HG03139 (cell line): Measurements from ENCODE around the gene OGFOD1.

ENCODE experiments used
- ATAC-seq: cut with Tn5 transposase; IDR thresholded peaks from one replicate; pipeline ENCODE4 v1.9.1; 2021; ENCODE audit not compliant: unreplicated experiment

The OGFOD1 gene

DNA sequence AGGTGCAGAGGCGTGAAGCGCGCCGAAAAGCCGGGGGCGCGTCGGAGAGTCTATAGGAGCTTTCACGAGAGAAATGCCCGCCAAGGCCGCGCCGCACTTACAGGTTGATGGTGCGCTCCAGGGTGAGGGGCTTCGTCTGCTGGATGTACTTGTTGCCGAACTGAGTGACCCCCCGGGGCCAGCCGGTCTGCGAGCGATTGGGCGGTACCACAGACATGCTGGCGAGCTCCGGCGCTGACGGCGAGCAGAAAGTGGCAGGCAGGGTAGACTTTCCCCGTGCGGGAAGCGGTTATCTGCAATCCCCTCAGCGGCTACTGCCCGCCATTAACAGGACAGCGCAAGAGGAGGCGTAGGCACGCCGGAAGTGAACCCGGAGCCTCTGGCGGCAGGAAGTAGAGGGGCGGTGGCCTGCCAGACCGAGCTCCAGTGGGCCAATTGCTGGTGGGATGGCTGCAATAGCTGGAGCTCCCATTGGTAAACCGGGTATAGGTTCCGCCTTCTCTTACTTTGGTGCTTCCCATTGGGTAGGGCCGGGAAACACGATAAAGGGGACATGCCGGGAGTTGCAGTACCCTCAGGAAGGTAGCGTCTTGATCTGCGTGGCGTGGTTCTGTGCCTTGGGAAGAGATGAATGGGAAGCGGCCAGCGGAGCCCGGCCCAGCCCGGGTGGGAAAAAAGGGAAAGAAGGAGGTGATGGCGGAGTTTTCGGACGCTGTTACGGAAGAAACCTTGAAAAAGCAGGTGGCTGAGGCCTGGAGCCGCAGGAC is at the start of gene OGFOD1, which contains the start of gene NUDT21:
TSS of gene OGFOD1 (plus strand) at position 569 of the 767 bp plus-strand sequence. CDS start at position 628, 59 bp downstream.
TSS of gene NUDT21 (minus strand) at position 347 of the 767 bp plus-strand sequence. CDS start at position 217, 130 bp downstream.
- ATAC-seq, result peak; percentile 98

DNA sequence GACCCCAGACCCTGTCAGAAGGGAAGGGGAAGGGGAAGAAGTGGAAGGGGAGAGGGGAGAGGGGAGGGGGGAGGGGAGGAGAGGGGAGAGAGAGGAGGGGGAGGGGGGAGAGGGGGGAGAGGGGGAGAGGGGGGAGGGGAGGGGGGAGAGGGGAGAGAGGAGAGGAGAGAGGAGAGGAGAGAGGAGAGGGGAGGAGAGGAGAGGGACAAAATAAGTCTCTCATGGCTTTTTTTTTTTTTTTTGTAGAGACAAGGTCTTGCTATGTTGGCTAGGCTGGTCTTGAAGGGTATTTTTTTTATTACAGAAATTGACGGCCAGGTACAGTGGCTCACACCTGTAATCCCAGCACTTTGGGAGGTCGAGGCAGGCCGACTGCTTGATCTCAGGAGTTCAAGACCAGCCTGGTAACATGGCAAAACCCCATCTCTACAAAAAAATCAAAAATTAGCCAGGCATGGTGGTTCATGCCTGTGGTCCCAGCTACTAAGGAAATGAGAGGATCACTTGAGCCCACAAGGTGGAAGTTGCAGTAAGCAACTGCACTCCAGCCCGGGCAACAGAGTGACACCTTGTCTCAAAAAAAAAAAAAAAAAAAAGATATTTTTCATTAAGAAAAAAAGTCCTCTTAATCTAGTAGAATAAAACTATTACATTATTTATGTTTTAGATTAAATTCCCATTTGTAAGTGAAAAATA is 45.2 kb upstream of the OGFOD1 start:
- no peak for ATAC-seq

DNA sequence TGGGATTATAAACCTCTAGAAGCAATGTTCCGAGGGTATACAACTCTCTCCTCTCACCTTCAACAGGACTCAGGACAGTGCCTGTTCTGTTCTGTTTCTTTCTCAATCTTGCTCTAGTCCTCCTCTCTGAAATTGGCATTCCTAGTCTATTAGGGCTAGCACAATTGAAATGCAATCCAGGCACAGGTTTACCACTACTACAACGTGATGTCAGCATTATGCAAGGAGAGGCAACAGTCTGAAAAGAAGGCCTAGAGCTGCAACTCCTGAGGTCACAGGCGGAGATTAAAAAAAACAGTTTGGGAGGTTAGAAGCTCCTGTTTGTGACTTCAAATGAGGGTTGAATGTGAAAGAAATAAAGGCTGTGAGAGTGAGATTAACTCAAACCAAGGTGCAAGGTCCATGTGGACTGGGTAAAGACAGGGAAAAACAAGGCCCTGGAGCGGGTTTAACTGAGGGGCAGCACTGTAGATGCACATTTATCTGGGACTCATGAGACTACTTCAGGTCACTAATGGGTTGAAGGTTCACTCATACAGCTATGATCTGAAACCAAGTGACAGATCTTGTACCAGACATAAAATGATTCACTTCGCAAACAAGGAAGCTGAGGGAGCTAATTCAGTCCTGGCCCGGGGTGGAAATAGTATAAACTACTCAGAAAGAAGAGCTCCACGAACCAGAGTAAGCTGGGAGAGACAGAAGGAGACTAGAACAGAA is 42.8 kb upstream of the OGFOD1 start:
- no peak for ATAC-seq

DNA sequence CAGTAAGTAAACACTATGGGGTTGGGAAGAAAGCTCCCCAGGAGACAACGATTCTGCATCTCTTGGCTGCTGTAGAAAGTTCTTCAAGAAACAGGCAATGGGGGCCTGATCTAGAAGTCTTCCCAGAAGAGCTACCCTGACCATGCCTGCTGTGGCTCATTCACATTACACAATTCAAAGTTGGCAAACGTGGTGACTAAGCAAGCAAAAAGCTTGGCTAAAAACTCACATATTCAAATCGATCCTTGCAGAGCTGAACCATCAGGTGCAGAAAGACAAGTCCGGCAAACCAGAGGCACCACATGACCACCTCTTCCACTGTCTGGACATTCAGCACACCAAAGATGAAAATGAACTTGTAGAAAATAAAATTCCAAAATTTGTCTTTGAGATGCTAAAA is 42.2 kb upstream of the OGFOD1 start:
- ATAC-seq, result no peak

DNA sequence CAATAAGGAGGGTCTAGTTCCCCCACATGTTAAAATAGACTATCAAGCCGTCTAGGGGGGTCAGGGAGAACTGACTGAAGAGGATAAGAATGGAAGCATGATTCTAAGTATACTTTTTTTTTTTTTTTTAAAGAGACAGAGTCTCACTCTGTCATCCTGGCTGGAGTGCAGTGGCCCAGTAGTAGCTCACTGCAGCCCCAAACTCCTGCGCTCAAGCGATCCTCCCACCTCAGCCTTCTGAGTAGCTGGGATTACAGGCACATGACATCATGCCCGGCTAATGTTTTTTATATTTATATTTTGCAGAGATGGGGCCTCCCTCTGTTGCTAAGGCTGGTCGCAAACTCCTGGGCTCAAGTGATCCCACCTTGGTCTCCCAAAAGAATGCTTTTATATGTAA is 40.2 kb upstream of the OGFOD1 start:
- ATAC-seq, result no peak

DNA sequence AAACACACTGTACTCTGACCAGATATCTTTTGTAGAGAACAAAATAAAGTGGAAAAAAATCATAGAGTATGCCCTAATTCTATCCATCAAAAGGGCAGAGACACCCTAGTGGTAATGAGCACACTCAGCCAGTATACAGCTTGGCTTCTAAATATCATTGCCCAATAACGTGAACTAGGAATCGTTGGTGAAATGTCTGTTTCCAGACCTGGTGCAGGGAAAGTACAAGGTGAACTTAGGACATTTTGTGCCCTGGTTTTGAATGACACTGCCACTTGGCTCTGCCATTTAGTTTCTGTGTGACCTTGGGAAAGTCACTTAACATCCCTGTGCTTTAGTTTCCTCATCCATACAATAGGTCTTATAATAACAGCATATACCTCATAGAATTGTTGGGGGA is 39.7 kb upstream of the OGFOD1 start:
- no peak for ATAC-seq

DNA sequence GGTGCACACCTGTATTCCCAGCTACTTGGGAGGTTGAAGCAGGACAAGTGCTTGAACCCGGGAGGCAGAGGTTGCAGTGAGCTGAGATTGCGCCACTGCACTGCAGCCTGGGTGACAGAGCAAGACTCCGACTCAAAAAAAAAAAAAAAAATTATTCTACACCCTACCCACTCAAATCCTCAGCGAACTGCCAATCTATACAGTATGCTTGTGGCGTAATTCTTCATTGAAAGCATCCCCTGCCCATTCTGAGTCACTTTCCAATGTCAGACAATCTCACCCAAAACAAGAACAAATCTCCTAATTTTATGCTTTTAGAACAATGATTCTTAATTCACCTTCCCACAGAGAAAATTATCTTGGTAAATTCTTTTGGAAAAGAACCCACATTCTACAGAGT is 38.0 kb upstream of the OGFOD1 start:
- no peak for ATAC-seq

DNA sequence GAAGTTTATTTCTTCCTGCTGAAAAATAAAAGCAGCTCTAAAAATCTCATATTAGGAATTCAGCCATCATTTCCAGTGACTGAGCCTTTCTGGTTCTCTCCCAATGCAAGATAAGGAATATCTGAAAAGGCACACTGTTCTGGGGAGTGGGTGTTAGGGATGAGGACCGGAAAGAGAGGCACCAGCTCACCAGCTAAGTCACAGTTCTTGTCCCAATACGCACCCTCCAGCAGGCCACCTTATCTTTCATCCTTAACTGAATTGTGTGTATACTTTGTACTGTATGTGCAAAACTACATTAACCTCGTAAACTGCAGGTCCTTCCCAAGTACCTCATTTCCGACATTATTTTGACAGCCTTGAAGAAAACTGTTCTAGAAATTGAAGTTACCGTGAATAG is 37.0 kb upstream of the OGFOD1 start:
- ATAC-seq, result no peak

DNA sequence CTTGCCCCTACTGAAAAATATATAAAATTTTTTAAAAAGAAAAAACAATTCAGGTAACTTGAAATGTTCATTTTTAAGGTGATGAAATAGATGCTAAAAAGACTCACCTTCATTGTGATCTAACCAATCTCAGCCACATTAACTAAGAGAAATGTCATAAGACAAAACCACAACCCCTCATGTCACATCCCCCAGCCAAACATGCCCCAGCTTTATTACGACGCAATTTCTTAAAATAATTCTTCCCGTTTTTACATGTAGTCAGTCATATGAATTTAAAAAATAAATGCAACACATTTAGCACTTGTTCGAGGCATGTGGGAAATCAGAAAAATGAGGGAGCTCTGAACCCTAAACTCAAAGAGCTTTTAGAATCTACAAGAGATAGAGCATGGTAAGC is 35.5 kb upstream of the OGFOD1 start:
- ATAC-seq, result no peak

DNA sequence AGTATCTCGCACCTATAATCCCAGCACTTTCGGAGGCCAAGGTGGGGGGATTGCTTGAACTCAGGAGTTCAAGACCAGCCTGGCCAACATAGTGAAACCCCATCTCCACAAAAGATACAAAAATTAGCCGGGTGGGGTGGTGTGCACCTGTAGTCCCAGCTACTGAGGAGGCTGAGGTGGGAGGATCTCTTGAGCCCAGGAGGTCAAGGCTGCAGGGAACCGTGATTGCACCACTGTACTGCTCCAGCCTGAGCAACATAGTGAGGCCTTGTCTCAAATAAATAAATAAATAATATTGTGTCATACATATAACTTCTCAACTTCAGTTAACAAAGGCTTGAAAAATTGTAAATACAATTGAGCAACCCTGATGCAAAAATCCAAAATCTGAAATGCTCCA is 34.2 kb upstream of the OGFOD1 start:
- ATAC-seq, result no peak

DNA sequence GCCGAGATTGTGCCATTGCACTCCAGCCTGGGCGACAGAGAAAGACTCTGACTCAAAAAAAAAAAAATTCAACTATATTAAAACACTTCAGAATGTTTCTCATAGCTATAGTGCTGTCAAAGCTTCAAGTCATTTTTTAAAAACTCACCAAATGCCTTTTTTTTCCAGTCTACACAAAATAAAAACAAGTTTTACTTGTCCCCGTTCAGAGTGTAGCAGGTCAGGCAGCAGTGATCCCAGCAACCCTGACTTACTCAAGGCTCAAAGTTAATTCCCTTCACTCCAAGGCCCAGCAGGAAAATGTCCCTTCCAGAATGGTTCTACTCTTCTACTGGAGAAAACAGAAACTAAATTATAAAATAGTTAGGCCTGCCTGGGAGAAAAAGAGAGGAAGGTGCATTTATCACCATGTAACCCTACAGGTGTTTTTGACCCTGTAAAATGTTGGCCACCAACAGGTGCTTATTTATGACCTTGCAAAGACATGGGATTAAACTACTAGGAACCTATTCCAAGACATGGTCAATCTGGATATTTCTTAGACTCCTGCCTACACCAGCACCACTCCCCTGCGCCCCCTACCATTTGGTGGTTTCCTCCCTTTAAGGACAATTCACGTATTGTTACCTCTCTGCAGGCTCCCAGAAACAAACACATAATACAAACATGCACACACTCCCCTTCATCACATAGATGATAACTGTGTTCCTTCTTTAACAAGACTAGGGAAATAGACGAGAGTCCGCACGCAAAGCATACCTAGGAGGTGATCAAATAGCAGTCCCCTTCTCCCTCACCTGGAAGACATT is 31.4 kb upstream of the OGFOD1 start:
- no peak for ATAC-seq

DNA sequence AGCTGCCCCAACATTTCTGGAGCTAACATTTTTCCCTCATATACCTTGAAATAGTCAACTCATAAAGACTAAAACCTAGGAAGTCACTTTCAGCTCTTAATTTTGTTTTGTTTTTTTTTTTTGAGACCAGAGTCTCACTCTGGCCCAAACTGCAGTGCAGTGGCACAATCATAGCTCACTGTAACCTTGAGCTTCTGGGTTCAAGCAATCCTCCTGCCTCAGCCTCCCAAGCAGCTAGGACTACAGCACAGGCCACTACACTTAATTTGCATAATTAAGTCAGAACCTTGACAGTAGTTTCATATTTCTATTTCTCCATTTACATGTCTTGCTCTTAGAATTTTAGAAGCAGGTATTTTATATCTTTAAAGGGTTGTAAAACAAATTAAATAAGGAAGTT is 30.7 kb upstream of the OGFOD1 start:
- ATAC-seq, result no peak

DNA sequence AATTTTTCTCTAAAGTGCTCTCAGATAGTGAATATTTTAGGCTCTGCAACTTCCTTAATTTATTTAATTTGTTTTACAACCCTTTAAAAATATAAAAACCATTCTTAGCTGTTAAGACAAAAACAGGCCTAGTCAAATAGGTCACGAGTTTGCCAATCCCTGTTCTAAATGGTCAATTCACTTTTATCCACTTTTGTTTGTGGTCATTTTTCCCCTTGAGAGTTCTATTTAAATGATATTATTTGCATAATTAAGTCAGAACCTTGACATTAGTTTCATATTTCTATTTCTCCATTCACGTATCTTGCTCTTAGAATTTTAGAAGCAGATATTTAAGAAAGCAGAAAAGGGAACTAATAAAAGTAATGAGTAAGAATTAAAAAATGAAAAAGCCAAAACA is 30.0 kb upstream of the OGFOD1 start:
- no peak for ATAC-seq

DNA sequence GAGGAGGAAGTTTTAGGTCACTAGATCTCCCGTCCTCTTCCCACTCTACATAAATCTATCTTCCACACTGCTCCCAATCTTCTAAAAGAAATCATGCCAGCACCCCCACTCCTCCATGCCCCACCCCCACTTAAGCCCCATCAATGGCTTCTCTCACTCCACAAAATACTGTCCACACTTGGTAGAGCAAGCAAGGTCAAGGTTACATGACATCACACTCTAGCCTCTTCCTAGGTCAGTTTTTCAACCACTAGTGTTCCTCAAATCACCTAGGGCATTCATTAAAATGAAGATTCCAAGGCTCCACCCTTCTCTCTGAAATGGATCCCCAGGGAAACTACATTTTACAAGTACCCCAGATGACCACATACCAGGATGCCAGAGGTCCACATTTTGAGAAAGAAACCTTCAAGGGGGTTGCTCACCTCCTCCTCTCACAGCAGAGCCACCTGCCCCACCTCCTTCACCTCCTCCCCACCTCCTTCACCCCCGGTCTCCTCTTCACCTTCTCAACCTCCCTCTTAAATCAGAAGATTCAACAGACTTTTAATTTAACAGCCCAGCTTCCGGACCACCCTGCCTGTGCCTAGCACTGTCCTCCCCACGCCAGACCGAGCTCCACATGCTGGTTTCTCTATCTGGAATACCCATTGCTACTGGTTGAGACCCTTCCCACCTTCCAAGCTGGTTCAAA is 29.2 kb upstream of the OGFOD1 start:
- no peak for ATAC-seq

DNA sequence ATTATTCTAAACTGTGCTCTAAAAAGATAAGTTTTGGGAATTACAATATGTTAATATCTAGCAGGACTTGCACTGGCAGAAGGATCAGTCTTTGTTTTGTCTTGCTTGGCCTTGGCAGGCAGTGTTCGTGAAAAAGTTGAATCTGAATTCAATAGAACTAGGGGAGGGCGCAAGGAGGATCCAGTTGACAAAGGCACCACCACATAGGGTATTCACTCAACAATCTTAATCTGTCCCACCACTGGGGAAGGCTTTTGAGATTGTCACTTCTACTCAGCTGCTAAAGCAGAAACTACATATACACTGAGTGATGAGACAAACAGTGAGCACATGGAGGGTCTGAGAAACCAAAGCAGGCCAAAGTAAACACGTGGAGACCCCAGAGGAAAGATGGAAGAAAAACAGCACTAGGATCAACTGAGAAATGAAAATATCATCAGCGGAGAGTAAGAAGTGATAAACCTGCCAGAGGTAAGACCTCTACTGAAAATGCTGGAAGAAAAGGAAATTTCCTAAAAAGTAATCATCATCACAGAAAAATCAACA is 28.4 kb upstream of the OGFOD1 start:
- no peak for ATAC-seq

DNA sequence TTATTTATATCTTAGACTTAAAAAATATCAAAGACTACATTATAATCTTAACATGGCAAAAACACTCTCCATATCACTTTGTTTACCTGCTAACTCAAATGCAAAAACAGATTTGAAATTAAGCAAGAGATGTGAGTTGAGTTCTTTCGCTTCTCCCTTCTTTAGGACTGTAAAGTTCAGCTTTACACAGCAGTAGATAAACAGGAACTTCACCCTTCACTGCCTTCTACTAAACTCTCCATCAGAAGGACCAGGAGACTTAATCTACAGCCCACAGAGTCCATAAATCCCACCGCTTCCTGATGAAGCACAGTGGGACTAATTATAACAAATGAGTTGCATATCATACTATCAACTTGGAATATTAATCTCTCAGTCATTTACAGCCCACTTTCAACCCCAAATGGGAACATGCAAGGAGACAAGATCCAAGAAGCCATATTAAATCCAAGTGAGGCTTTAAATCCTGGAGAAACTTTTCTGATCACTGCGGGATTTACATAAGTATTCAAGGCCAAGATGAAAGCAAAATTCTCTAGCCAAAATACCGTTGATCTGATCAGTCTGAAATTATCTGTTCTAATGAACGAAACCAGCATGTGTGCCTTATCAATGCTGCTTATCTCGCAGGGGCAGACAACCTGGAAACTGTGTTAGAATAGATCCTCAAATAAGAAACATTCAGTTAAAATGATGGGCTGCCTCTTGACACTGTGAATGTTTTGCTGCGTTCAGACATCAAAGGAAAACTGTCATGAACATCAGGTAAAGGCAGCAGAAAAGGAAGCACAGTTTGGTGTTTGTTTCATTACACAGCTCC is 27.6 kb upstream of the OGFOD1 start:
- ATAC-seq, result no peak

DNA sequence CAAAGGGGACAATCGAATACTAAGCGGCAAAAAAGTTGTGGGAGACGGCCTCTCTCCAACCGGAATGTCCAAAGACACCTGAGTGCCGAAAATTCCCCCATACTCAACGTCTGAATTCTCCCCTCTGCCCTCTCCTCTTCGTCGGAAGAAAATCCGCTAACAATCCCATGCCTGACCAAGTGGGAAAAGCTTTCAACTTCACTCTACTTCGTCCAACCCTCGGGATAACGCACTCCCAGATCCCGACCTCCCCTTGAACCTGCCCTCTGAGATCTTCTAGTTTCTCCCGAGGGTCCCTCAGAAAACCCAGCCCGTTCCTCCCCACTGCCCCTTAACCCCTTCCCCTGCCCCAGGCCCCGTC is 27.0 kb upstream of the OGFOD1 start:
- ATAC-seq, result no peak

DNA sequence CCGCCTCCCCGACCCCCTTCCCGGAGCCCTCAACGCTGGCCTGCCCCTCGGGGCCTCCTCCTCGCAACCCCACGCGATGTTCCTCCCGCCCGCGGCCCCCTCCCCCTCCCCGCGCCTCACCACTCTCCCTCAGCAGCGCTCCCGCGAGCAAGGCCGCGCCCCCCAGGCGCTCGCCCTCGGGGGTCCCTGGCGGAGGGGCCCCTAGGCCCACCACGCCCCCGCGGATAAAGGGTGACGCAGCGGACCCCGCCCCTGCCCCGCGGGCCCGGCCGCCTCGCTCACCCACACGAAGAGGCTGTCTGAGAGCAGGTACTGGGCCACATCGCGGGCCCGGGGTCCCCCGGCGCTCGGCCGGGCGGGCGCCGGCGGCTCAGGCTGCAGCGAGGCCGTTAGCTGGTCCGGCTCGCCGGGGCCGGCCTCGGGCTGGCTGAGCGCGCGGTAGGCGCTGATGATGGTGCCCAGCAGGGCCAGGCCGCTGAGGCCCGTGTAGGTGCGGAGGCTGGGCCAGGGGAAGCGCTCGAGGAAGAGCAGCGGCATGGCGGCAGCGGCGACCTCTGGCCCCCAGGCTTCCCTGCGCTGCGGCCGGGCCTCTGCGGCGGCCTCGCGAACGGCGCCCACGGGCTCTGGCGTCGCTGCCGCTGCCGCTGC is 26.4 kb upstream of the OGFOD1 start:
- peak; percentile 28 for ATAC-seq

DNA sequence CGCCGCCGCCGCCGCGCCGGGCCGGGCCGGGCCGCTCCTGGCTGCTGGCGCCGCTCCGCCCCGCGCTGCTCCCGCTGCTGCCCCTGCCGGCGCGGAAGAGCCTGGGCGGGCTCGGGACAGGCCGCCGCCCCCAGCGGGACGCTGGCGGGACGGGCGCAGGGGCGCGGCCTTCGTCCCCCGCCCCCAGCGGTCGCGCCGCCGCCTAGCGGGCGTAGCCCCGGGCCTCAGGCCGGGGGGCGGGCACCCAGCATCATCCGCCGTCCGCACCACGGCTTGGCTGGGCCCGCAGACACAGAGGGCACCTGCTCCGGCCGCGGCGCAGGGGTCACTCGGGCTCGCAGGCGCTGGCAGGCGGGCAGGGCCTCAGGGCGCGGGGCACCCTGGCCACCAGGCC is 25.9 kb upstream of the OGFOD1 start, which contains the start of gene AMFR:
TSS of gene AMFR (minus strand) at position 107 of the 394 bp plus-strand sequence. CDS start 218 bp downstream, outside the sequence.
- peak; percentile 74 for ATAC-seq
